Measurements from ENCODE around the gene CCR6.

Gene CCR6

DNA sequence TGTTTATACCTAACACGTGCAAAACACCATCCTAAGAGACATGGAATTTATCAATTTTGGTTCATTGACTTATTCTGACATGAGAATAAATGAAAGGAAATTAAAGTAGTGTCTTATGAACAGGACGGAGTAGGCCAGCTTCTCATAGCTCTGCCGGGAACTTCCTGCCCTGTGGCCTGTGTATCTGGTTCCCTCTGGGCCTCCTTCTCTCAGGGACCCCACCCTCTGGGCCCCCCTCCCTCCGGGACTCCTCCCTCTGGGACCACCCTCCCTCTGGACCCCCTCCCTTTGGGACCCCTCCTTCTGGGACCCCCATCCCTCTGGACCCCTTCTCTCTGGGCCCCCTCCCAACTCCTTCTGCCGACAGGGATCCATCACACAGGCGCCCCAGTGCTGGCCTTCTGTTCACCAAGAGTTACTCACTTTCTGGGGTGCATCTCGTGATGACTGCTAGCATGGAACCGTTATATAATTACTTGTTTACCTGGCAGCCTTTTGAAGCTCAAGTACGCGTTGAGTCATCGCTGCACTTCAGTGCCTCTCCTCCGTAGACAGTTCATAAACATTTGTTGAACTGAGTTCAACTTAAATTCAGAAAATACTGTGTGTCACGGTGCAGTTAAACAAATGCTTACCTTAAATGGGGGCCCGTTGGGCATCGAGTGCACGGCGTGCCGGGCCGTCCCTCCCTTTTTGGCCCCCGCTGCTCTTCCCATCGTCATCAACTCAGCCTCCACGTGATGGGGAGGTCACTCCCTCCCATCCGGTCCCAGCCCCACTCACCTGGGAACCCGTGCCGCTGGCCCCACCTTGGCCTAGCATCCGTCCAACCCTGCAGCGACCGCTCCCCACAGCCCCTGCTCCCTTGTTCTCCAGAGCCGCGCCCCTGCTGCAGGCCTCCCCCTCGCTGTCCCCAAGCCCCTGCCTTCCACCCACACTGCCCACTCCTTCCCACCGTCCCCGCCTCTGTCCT is 8.1 kb downstream of the CCR6 start:
- DNase-seq (ENCODE audit: low read depth), result no peak
- TF ChIP-seq, protein P1, sequence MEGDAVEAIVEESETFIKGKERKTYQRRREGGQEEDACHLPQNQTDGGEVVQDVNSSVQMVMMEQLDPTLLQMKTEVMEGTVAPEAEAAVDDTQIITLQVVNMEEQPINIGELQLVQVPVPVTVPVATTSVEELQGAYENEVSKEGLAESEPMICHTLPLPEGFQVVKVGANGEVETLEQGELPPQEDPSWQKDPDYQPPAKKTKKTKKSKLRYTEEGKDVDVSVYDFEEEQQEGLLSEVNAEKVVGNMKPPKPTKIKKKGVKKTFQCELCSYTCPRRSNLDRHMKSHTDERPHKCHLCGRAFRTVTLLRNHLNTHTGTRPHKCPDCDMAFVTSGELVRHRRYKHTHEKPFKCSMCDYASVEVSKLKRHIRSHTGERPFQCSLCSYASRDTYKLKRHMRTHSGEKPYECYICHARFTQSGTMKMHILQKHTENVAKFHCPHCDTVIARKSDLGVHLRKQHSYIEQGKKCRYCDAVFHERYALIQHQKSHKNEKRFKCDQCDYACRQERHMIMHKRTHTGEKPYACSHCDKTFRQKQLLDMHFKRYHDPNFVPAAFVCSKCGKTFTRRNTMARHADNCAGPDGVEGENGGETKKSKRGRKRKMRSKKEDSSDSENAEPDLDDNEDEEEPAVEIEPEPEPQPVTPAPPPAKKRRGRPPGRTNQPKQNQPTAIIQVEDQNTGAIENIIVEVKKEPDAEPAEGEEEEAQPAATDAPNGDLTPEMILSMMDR (IDR thresholded peaks at IDR 0.05; ENCODE audit: low read depth, low read length, missing control alignments), result no peak
- no peak overlapping the region for H3K4me3 ChIP-seq (ENCODE audit: low read depth, low read length)

DNA sequence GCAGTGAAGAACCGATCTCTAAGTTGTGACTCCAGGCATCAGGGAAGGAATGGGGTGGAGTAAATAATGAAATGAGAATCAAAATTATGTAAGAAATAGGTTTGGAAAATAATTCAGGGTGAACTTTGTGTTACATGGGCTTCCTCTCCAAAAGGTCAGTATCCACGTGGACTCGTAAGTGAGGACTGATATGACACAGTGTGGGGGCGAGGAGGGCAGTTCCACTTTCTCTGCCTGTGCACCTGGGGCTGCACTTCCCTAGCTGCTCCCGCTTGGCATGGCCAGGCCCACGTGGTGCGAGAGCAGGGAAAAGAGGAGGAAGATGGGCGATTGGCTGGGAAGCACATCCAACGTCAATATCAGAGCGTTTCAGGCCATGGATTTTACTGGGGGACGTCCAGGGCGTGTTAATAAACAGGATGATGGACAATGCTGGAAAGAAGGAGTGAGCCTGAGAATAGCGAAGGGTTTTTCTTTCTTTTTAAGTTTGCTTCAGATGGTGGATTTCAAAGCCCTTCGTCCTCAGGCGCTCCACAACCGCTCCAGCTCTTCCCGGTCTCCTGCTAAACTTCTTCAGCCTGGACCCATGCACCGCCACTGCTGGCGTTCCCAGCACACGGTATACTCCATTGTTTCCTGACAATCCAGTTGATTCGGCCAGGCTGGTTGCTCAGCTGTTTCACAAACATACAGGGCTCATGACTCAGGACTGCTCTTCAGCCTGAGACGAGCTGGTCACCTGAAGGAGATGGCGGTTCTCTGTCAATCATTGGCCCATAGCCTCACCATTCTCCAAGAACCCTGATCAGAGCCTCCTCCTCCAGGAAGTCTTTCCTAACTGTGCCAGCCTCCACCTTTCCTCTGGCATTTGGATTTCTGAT is 11.8 kb downstream of the CCR6 start:
- DNase-seq (ENCODE audit: low read depth), result no peak
- H3K4me3 ChIP-seq (ENCODE audit: low read depth, low read length), result no peak overlapping the region
- TF ChIP-seq, protein P1 (IDR thresholded peaks at IDR 0.05; ENCODE audit: low read depth, low read length, missing control alignments), result no peak

DNA sequence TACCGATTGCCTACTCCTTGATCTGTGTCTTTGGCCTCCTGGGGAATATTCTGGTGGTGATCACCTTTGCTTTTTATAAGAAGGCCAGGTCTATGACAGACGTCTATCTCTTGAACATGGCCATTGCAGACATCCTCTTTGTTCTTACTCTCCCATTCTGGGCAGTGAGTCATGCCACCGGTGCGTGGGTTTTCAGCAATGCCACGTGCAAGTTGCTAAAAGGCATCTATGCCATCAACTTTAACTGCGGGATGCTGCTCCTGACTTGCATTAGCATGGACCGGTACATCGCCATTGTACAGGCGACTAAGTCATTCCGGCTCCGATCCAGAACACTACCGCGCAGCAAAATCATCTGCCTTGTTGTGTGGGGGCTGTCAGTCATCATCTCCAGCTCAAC is 13.5 kb downstream of the CCR6 start:
- TF ChIP-seq, protein P1 (IDR thresholded peaks at IDR 0.05; ENCODE audit: low read depth, low read length, missing control alignments), result no peak
- H3K4me3 ChIP-seq (ENCODE audit: low read depth, low read length), result no peak overlapping the region
- DNase-seq (ENCODE audit: low read depth), result no peak

DNA sequence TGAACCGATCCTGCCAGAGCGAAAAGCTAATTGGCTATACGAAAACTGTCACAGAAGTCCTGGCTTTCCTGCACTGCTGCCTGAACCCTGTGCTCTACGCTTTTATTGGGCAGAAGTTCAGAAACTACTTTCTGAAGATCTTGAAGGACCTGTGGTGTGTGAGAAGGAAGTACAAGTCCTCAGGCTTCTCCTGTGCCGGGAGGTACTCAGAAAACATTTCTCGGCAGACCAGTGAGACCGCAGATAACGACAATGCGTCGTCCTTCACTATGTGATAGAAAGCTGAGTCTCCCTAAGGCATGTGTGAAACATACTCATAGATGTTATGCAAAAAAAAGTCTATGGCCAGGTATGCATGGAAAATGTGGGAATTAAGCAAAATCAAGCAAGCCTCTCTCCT is 14.2 kb downstream of the CCR6 start:
- H3K4me3 ChIP-seq (ENCODE audit: low read depth, low read length), result no peak overlapping the region
- DNase-seq (ENCODE audit: low read depth), result no peak
- TF ChIP-seq, protein P1 (IDR thresholded peaks at IDR 0.05; ENCODE audit: low read depth, low read length, missing control alignments), result no peak

DNA sequence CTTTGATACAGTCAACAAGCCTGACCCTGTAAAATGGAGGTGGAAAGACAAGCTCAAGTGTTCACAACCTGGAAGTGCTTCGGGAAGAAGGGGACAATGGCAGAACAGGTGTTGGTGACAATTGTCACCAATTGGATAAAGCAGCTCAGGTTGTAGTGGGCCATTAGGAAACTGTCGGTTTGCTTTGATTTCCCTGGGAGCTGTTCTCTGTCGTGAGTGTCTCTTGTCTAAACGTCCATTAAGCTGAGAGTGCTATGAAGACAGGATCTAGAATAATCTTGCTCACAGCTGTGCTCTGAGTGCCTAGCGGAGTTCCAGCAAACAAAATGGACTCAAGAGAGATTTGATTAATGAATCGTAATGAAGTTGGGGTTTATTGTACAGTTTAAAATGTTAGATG is 15.0 kb downstream of the CCR6 start:
- H3K4me3 ChIP-seq (ENCODE audit: low read depth, low read length), result no peak overlapping the region
- TF ChIP-seq, protein P1 (IDR thresholded peaks at IDR 0.05; ENCODE audit: low read depth, low read length, missing control alignments), result no peak
- DNase-seq (ENCODE audit: low read depth), result no peak

DNA sequence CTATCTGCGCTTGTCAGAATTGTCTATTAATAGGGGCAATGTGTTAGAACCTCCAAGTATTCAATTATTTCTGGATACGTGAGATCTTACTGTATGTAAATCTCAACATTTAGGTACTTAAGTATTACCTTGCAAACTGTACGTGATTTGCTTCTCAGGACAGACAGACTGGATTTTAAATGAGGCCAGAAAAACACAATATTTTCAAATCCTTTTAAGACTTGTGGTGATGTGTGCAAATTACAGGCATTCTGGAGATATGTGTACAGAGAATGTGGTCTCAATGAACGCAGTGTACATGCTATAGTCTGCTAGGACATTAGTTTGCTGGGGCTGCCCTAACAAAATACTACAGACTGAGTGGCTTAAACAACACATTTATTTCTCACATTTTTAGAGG is 16.9 kb downstream of the CCR6 start:
- H3K4me3 ChIP-seq (ENCODE audit: low read depth, low read length), result no peak overlapping the region
- no peak for DNase-seq (ENCODE audit: low read depth)
- TF ChIP-seq, protein P1 (IDR thresholded peaks at IDR 0.05; ENCODE audit: low read depth, low read length, missing control alignments), result peak; percentile 4

Data from GM12864 (cell line).